Inflammatory macrophage (primary cell): Measurements from ENCODE around the gene PPM1M.

Experiments used
- DNase-seq, 2 donors: peaks; one replicate each; pipeline ENCODE4 v3.0.0-alpha.2; 2020 to 2022

The PPM1M gene

DNA sequence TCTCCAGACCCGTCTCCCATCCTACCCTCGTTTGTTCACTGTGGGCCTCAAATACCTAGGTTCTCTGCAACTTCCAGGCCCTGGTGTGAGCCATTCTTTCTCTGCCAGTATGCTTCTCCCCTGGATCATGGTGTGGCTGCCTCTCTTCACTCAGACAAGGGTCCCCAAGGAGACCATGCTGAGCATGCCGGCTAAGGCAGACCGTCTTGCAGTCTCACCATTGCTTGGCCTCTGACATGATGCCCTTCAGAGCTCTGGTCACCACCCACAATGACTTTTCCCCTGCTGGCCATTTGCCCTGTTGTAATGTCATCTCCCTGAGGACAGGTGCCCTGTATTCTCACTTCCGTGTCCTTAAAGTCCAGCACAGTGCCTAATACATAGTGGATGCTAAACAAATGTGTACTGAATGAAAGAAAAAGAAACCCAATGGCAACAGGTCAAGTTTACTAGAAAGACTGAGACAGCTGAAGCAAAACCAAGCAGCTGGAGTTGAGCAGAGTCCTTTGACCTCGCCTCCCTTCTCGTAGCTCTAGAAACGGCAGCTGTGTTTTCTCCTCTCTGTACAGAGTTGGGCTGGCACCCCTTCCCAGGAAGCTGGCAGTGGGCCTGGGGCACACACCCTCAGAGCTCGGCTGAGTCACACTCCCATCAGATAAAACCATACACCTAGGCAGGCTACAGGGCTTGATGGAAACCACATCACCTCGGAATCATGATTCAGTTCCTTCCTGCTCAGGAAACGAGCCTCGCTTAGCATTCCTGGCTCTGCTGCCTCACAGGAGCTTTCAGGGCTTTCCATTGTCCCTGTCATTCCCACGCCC lies 28.8 kb upstream of the PPM1M start:
- peak in 1 of 2 donors; percentile 38 for DNase-seq

DNA sequence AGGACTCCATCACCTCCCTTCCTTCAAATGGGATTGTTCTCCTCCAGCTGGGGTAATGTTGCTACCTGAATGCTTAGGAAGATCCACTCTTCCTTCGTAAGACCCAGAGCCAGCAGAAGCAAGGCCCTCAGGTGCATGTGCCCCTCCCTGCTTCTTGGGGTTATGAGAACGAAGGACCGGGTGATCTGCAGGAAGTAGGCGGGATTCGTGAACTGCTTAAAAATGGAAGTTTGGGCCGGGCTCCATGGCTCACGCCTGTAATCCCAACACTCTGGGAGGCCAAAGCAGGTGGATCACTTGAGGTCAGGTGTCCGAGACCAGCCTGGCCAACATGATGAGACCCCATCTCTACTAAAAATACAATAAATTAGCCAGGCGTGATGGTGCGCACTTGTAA lies 28.2 kb upstream of the PPM1M start:
- DNase-seq: no peak

DNA sequence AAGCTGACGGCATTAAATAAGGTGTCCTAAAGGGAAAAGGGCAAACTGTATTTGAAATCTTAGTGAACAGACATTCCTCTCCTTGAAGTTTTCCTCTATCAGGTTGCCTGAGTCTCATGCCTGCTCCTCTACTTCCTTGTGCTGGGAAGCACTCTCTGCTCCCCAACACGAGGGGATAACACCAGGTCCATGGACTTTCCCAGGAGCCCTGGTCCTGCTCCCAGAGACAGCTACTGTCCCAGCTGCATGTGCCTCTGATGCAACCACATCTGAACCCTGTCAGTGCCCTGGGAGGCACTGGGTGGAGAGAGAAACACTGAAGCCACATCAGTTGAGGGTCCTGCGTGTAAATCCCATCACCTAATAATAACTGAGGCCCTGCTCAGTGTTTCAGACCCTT lies 27.5 kb upstream of the PPM1M start:
- DNase-seq: no peak

DNA sequence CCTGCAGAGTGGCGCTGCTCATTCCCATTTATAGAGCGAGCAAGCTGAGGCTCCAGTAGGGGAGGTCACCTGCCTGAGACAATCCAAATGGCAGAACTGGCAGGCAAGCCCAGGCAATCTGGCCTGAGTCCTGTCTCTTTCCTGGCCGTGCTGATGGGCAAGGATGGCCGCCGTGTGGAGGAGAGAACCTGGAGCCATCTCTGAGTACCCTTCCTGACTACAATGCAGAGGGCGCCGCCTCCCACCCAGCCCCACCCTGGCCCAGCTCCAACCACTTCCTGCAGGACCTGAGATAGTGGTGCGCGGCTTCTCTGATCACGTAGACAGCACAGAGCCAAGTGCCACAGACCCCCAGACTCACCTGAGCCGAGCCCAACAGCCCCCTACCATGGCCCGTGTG lies 27.1 kb upstream of the PPM1M start:
- DNase-seq: no peak

DNA sequence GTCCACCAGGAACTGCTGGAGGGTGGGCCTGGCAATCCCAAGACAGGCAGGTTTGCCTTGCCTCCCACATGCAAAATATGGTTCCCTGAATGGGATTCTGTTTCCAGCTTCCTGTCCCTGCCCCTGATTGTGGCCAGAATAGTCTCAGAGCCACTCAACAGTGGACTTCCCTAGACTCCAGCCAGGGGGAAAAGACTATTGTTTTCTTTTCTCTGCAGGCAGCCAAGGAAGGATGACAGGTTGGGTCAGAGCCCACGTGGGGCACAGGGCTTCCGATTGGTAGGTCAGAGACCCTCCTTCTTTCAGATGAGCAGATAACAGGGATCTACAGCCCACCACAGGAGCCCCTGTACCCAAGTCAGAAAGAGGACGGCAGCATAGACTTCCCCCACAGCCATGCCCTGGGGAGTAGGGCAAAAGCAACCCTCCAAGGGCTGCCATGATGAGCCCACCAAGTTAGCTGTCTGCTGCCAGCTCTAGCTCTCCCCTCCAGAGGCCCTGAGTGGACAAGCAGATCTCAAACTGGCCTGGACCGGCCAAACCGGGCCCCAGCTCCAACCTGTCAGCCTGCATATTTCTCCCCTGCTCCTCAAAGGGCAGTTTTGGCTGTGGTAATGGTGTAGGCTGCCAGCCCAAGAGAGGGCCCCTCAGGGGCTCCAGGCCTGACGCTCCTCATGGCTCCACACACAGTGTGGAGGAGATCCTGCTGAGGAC lies 26.5 kb upstream of the PPM1M start:
- no peak for DNase-seq

DNA sequence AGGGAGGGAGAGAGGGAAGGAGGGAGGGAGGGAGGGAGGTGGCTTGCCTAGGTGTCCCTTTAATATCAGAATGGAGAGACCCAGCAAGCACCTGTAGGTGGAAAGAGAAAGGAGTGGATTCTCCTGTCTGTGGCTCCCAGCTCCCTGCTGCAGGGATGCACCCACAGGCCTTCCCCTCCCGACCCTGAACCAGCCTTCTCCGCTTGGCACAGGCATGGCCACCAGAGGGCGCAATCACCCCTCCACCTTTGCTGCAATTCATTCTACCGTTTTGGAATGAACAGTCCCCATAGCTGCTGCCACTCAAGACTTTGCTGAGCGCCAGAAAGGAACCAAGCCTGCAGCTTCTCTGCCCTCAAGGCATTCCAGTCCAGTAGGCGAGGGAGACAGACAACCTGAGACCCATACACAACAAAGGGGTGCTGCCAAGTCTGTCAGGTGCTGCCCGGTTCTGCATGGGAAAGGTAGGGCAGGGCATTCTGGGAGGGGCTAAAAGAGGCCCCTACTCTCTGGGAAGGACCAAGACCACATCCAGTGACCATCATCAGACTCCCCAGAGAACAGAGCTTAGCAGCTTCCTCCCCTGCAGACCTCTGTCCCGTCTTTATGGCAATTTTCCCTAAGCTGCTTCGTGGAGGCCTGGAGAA lies 25.1 kb upstream of the PPM1M start:
- DNase-seq: peak; percentile 81 to 86

DNA sequence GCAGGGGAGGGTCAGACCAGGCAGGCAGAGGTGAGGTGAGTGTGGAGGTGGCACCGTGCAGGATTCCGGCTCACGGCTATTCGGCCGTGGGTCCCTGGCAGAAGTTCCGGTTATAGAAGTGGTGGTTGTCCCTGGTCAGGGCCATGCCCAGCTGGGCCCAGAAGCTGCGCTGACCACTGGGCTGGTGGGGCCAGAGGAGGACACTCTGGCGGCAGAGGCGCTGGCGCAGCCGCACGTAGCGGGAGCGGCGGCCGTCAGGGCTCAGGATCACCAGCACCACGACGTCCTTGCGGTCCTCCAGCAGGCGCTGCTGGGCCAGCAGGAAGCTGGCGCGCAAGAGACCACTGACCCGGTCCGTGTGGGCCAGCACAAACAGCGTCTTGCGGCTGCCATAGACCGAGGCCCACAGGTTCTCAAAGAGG lies 24.4 kb upstream of the PPM1M start:
- no peak for DNase-seq

DNA sequence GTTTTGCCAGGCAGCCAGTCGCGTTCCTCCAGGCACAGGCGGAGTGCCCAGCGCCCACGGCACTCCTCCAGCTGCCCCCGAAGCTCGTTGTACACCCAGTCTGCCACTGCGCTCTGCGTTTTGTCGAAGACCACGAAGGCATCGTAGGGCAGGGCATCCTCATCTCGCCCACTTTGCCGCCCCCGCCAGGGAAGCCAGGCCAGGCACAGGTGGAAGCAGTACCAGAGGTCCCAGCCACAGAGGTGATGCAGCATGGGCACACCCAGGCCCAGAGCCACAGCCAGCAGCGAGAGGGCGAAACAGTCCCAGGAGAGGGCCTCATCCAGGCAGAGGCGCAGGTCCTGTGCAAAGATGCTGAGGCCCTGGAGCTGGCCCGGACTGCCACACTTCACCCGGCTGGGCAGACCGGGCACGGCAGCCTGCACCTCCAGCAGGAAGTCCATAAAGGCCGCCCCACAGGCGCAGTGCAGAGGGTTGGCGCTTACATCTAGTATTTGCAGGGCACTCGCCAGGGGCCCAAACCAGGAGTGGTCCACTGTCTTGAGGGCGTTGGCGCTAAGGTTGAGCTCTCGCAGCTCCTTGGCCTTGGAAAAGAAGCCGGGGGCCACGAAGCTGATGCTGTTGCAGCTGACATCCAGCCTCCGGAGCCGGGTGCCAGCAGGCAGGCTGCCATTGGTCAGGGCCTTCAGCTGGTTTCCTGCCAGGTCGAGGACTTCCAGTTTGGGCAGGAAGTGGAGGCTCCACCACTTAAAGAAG lies 23.8 kb upstream of the PPM1M start:
- DNase-seq: no peak

DNA sequence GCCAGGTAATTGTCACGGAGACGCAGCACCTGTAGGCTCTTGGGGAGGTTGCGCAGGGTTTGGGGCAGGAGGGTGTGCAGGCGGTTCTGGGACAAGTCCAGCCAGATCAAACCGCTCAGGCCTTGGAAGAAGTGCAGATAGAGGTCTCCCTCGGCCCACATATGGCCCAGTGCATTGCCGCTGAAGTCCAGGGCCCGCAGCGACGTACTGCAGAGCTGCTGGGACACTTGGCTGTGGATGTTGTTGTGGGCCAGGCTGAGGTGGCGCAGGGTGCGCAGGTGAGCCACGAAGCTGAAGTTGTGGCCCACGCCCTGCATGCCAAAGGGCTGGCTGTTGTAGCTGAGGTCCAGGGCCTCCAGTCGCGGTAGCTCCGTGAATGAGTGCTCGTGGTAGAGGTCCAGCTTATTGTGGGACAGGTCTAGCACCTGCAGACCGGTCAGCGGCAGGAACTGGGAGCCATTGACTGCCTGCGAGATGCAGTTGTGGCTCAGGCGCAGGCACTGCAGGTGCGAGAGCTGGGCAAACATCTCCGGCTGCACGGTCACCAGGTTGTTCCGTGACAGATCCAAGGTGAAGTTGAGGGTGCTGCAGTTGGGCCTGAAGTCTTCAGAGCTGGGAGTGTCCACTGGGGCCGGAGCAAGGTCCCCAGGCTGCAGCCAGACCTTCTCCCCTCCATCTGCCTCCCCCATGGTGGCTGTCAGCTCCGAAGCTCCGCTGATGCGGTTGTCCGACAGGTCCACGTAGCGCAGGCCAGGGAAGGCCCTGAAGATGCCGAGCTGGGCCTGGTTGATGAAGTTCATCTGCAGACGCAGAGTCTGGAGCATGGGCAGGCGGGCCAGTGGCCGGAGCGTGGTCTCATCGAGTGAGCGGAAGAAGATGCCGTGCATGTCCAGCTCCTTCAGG lies 23.0 kb upstream of the PPM1M start:
- DNase-seq: no peak

DNA sequence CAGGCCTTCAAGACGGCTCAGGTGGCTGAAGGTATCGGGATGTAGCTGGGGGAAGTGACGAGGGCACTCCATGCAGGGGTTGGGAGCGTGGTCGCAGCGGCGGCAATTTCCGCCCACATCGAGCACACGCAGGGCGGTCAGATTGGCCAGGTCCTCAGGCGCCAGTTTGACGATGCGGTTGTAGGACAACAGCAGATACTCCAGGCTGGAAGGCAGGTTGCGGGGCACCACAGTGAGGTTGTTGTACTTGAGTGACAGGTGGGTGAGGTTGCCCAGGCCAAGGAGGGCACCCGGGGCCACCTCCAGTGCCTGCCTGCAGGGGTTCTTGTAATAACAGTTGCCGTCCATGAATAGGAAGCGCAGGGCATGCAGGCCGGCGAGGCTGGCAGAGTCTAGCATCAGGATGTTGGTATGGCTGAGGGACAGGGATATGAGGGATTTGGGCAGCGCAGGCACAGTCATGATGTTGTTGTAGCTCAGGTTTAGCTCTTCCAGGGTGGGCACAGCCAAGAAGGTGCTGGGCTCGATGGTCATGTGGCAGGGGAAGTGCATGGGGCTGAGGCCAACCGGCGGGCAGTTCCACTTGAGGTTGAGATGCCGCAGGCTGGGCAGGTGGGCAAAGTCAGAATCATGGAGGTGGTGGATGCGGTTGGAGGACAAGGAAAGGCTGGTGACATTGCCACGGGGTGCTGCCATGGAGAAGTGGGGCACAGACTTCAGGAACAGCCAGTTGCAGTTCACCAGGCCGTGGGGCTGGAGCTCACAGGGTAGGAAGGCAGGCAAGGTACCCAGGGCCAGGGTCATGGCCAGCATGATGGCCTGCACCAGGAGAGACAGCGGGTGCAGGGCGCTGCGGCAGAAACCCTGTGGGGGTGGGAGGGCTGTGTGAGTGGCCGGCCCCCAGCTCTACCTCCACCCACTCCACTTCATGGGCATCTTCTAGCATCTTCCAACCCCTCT lies 21.8 kb upstream of the PPM1M start:
- no peak for DNase-seq

DNA sequence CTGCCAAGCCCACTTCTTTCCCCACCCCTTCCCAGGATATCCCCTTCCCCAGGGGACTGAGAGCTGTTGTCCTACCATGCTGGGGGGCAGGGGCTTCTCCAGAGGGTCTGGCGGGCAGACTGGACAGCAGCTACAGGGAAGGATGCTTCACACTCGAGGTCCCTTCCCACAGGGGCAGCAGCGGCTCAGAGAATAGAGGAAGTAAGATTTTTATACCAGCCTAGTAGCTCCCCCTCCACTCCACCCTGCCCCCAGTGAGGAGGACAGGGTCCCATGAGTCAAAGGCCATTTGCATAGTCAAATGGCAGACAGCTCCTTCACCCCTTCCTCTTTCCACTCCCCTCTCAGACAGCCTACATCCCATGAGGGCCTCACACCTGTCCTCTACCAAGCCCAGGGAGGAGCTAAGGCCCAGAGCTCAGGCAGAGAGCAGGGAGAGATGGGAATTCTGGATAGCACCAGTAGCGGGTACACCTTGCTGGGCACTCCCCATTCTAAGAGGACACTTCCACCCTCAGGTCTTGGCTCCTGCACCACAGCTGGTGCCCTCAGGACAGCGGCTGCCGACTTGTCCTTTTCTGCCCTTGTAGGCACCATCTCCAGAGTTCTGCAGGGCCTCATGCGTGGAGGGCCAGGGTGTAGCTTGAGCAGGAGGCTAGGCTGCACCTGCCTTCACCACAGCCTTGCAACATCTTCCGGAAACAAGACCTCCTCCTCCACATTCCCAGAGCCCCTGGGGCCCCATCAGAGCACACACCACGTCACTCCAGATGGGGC lies 19.9 kb upstream of the PPM1M start, which contains the start of gene TLR9:
TLR9 (minus strand) TSS at position 194 of the 777 bp plus-strand sequence; CDS start at position 78, 116 bp downstream.
- peak; percentile 45 to 49 for DNase-seq

DNA sequence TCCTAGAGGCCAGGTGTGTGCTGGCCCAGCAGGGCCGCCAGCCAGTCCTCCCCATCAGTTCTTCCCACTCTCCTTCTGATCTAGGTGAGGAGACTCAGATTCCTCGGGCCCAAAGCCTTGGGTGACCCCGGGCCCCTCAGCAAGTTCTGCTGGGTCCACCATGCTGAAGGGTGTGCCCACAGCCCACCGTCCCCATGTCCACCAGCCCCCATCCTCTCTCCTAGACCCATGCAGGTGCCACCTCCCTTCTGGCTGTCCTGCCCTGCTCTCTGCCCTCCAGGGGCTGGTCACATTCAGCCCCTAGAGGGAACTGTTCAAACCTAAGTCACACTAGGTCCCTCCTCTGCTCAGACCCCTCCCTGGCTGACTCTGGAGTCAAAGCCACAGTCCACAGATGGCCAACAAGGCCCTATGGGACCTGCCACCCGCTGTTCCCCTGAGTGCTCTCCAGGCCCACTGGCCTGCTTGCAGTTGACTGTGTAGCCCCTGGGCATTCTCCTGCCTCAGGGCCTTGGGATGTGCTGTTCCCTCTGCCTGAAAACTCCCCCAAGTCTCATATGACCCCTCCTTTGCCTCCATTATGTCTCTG lies 19.2 kb upstream of the PPM1M start:
- DNase-seq: no peak

DNA sequence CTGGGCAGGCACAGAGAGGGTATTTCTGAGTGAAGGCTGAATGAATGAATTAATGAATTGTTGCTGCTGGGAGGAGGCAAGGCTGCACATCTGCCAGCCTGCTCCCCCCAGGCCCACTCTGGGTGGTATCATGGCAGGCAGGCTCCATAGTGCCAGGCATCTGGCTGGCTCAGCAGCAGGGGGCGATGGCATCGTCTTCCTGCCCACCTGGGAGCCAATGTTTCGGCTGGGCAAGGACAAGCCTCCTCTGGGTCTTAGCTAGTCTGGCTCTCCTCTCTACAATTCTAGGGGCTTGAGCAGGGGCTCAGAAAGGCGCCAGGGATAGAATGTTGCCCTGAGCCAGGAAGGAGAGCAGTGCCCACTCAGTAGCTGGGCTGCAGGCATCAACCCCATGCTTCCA lies 18.4 kb upstream of the PPM1M start:
- no peak for DNase-seq

DNA sequence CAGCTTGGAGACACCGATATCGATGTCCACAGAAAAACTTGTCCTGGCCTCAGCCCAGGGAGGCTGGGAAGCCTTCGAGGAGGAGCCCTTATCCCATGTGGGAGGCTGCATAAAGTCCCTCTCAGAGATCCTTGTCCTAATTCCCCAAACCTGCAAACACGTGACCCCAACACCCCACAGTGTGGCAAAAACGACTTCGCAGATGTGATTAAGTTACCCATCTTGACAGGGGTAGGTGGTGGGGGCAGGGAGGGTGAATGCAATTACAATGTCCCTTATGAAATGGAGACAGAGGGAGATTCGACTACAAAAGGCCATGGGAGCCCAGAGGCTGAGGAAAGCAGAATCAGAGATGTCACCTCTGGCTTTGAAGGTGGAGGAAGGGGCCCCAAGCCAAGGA lies 17.8 kb upstream of the PPM1M start:
- DNase-seq: no peak

DNA sequence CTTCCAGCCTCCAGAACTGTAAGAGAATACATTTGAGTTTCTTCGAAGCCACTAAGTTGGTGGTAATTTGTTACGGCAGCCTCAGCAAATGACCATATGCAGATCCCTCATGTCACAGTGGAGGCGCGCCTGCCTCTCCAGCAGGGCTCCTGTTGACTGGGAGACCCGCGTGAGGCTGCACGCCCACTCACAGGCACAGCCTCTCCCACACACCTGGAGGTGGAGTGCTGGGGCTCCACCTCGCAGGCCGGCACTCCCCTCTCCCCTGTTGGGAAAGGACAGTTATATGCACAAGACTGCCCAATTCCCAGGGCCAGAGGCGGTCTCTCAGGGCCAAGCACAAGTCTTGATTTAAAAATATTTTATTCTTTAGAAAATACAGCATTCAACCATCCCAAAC lies 17.3 kb upstream of the PPM1M start:
- DNase-seq: no peak

DNA sequence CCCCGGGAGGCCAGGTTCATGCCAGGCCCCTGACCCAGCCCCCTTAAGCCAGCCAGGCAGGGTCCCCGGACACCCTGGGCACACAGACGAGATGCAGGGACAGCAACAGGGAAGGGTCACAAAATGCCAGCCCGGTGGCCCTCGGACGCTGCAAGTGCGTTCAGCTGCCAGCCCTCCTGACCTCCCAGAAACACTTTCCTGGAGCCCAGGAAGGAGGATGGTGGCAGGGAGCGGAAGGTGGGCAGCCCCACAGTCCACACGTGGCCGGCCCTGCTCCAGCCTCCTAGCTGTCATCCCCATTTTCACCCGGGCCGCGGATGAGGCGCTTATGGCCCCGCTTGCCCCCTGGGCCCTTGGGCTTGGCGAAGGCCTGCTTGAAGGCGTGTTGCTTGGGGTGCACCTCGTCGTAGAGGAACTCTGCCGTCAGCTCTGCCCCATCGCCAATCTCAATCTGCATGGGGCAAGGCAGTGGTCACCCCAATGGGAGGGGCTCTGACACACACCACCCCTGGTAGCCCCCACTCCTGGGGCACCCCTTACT lies 16.7 kb upstream of the PPM1M start:
- no peak for DNase-seq

DNA sequence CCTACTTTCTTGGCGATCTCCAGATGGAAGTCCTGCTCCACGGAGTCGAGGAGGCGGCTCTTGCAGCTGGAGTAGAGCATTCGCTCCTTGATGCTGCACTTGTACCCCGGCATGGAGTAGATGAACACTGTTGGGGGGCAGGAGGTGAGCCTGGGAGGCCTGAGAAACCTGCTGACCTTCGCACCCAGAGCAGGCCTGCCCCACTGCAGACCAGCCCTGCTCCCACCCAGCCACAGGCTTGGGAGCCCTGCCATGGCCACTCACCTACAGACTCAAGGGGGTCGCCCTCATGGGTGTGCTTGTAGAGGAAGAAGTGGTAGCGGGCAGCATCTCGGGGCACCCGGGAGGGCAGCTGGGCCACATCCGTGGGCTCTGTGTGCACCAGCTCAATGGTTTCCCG lies 15.9 kb upstream of the PPM1M start:
- no peak for DNase-seq

DNA sequence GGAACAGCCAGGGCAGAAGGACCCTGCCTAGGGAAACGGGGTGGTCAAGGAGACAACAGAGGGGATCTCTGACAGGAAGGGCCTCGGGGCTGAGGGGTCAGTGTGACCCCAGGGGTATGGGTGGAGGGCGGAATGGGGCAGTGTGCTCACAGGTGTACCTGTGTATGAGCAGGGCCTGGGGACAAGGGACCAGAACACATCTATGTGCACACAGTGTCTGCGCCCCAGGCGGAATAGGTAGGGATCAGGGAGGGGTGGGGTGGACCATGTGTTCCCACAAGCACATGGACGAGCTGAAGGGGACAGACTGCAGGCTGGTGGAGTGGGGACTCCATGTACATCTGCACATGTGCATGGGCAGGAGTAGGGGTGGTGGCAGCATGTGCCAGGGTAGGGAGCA lies 15.1 kb upstream of the PPM1M start:
- DNase-seq: no peak

DNA sequence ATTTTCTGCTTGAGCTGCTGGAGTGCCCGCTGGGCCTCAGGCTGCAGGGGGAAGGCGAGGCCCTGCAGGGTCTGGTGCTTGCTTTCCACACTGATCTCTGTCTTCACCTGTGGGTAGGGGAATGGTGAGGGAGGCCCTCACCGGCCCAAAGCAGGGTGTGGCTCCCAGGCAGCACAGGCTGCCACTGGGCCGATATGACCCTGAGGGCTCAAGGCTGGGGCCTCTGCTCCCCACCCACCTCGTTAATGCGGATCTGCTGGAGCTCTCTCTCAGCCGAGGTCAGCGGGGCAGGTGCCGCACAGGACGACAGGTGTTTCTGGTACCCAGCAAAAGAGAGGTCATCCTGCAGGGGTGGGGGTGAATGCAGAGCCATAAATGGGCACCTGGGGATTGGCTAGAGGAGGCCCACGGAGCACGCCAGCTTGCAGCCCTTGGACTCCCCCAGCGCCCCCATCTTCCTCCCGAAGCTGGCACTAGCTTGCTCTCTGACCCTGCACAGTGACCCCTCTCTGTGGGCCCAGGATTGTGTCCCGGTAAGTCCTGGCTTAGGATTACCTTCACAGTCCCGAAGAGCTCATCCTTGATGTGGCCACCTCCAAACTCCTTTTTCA lies 14.6 kb upstream of the PPM1M start:
- DNase-seq: no peak
